HG02870 (cell line): Measurements from ENCODE around the gene INPPL1.
"Not testable (repeated sequence)": the region's sequence is repeated elsewhere in the genome, so short reads cannot be mapped to it uniquely, and the experiment has no call there.

Source experiments
- ATAC-seq: cut with Tn5 transposase; IDR thresholded peaks from one replicate; pipeline ENCODE4 v1.9.1; 2021; ENCODE audit warnings: mild to moderate bottlenecking, moderate library complexity; ENCODE audit not compliant: unreplicated experiment

Gene INPPL1

DNA sequence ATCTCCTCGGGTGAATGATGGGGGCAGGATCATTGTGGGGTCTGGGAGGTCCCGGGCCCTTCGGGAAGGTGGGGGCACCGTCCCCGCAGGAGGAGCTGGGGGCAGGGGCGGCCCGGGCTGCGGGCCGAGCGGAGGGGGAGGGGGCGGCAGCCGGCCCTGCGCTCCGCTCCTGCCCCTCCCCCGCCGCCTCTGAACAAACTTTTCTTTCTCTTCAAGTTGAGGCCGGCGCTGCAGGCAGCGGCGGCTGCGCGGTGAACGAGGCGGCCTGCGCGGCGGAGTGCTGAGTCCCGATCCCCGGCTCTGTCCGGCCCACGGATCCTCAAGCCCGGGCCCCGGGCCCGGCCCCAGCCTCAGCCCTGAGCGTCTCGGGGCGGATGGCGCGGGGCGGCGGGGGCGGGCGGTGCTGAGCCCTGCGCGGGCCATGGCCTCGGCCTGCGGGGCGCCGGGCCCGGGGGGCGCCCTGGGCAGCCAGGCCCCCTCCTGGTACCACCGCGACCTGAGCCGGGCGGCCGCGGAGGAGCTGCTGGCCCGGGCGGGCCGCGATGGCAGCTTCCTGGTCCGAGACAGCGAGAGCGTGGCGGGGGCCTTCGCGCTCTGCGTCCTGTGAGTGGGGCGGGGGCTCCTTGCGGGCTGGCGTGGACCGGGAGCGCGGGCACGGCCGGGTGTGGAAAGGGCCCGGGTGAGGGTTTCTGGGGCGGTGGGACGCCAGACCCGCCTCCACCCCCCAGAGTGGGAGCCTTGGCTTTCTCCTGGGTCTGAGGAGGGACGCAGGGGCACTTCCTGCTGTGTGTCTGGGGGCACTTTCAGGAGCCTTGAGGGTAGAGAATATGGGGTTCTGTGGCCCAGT is at the start of gene INPPL1:
TSS of gene INPPL1 (plus strand) at position 204 of the 847 bp plus-strand sequence. CDS start at position 422, 218 bp downstream.
- no peak for ATAC-seq

- ATAC-seq, result no peak
Observed at GRCh38 chr11:72177656-72178055, 46.9 kb upstream of the INPPL1 start.

GRCh38 chr11:72179049-72179803 is 45.3 kb upstream of the INPPL1 start:
- ATAC-seq, result no peak

DNA sequence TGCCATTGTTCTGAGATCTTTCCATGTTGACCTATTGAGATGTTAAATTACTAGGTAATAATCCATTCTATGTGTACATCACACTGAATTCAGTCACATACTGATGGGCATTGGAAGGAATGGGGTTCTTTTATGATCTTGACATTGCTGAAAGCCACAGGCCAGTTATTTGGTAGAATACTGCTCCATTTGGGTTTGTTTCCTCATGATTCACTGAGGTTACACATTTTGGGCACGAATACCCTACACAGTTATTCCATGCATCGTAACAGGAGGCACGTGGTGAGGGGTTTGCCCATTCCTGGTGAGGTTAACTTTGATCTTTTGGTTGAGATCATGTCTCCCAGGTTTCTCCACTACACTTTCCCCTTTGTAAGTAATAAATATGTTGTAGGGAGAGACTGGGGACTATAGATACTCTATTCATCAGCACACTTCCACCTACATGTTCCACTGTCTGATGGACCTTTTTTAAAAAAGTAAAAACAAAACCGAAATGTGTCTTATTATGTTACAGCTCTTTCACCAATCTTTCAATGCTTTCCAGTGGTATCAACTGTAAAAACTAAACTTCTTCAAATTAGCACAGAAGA is 44.7 kb upstream of the INPPL1 start:
- ATAC-seq, result no peak

DNA sequence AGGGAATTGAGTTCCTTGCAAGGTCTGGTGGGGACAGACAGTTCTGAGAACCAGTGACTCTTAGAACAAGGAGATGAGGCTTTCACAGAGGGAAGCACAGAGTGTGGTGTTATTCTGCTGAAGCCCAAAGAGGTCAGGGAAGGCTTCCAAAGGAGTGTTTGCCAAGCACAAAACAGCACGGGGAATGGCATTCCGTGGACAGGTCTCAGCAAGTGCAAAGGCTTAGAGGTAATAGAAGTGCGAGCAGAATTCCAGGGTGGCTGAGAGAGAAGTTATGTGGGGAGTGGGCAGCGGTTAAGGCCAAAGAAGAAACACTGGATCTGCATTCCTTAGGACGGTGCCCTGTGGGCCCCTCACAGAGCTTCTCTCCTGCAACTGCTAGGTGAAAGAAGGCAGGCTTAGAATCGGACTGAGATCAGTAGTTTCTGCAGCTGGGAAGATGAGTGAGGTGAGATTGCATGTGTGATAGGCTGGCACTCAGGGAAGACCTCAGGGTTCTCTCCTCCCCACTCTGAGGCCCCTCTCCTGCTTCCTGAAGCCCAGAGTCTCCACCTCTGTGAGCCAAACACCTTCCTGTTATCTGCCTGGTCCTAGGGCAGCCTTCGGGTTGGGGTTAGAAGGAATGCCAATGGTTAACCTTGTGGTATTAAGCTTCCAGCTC is 43.5 kb upstream of the INPPL1 start:
- ATAC-seq, result not testable (repeated sequence)

DNA sequence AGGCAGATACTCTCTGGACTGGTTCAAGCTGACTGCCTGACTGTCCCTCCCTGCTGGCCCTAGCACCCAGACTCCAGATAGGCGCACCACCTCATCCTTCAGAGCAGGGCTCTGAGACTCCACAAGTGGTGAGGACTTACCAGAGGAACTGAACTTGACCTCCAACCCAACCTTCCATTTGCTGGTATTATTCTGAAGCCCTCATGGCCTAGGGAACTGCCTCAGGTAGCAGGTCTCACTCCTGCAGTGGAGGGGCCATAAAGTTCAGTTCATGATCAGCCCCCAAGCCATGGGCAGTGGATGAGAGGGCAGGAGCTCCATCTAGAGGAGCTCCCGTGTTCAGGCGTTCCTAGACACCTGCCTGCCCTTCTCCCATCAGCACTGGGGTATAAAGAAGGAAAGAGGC is 43.0 kb upstream of the INPPL1 start:
- ATAC-seq, result not testable (repeated sequence)

DNA sequence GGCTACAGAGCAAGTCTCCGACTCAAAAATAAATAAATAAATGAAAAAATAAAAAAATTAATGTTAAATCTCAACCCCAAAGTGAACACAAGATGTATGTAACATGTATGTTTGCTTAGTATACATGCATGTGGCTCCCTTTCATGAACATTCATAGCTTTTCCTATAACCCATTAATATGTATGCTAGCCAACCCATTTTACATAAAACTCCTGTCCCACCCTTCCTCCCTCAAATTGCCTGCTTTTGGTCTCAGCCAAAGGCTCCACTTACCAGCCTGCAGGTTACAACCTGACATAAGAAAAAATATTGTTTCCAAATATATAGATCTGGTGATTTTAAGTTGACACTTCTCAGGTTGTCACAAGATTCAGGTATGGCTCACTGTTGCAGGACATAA is 36.3 kb upstream of the INPPL1 start:
- ATAC-seq, result no peak

- no peak for ATAC-seq
Observed at GRCh38 chr11:72189455-72190250, 34.9 kb upstream of the INPPL1 start.

- no peak for ATAC-seq
Observed at GRCh38 chr11:72190631-72191071, 33.9 kb upstream of the INPPL1 start.

DNA sequence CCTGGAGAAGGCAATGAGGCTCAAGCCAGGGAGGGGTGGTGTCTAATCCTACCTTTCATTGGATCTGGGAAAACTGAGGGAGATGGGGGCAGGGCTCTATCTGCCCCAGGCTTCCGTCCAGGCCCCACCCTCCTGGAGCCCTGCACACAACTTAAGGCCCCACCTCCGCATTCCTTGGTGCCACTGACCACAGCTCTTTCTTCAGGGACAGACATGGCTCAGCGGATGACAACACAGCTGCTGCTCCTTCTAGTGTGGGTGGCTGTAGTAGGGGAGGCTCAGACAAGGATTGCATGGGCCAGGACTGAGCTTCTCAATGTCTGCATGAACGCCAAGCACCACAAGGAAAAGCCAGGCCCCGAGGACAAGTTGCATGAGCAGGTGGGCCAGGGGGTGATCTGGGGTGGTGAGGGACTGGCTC is 32.6 kb upstream of the INPPL1 start, which contains the start of gene FOLR1:
TSS of gene FOLR1 (plus strand) at position 180 of the 421 bp plus-strand sequence. CDS start at position 214, 34 bp downstream.
- ATAC-seq, result no peak

DNA sequence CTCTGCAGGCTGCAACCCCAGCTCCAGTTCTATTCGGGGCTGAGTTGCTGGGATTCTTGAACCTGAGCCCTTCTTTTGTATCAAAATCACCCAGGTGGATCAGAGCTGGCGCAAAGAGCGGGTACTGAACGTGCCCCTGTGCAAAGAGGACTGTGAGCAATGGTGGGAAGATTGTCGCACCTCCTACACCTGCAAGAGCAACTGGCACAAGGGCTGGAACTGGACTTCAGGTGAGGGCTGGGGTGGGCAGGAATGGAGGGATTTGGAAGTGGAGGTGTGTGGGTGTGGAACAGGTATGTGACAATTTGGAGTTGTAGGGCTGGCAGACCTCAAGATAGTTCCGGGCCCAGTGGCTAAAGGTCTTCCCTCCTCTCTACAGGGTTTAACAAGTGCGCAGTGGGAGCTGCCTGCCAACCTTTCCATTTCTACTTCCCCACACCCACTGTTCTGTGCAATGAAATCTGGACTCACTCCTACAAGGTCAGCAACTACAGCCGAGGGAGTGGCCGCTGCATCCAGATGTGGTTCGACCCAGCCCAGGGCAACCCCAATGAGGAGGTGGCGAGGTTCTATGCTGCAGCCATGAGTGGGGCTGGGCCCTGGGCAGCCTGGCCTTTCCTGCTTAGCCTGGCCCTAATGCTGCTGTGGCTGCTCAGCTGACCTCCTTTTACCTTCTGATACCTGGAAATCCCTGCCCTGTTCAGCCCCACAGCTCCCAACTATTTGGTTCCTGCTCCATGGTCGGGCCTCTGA is 28.9 kb upstream of the INPPL1 start:
- ATAC-seq, result no peak

- not testable (repeated sequence) for ATAC-seq
Observed at GRCh38 chr11:72201445-72201844, 23.1 kb upstream of the INPPL1 start.

DNA sequence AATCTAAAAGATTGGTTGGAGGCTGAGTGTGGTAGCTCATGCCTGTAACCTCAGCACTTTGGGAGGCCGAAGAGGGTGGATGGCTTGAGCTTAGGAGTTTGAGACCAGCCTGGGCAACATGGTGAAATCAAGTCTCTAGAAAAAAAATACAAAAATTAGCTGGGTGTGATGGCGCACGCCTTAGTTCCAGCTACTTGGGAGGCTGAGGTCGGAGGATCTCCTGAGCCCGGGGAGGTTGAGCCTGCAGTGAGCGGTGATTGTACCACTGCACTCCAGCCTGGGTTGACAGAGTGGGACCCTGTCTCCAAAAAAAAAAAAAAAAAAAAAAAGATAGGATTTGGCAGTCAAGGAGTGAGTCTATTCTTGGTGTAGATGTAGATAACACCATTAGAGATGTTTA is 22.0 kb upstream of the INPPL1 start:
- ATAC-seq, result no peak

- ATAC-seq, result no peak
Observed at GRCh38 chr11:72203163-72203562, 21.4 kb upstream of the INPPL1 start.

DNA sequence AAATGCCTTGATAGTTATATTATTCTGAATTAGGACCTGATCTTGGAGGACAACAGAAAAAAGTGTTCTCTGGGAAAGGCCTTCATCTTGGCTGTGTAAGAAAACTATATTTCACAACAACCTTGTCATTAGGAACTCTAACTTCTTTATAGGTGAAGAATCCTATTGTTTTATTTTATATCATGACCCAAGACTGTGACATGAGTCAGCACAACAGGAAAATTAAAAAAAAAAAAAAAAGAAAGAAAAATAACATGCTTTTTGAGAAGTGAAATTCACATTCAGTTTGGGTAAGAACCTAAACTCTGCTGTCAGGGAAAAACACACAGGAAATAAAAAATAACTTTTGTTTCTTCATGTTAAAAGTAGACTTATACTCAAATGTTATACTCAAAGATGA is 19.7 kb upstream of the INPPL1 start:
- no peak for ATAC-seq

DNA sequence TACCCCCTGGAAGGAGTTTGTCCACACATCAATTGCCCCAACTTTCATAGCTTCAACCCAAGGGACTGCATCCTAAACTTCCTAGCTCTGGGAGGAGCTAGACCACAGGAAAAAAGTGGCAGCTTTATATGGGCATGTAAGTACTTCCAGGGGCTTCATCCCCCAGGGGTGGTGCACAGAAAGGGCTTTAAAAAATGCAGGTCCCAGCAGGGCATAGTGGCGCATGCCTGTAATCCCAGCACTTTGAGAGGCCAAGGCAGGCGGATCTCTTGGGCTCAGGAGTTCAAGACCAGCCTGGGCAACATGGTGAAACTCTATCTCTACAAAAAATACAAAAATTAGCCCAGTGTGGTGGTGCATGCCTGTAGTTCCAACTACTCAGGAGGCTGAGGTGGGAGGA is 17.8 kb upstream of the INPPL1 start:
- ATAC-seq, result not testable (repeated sequence)

DNA sequence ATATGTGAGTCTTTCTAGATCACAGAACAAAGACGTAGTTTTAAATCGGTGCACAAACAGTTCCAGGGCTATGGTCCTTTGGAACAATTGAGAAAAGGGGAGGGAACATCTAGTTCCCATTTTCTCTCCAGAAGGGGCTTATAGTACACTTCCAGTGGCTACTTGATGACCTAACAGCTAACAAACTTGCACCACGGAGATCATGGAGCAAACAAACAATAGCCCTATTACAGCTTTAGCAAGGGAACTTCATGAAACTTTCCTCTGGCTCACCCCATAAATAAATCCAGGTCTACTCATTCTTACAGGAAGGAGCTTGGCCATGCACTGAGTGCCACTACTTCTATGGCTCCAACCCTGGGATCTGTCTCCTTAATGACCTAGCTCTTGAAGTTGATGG is 16.3 kb upstream of the INPPL1 start:
- ATAC-seq, result no peak

DNA sequence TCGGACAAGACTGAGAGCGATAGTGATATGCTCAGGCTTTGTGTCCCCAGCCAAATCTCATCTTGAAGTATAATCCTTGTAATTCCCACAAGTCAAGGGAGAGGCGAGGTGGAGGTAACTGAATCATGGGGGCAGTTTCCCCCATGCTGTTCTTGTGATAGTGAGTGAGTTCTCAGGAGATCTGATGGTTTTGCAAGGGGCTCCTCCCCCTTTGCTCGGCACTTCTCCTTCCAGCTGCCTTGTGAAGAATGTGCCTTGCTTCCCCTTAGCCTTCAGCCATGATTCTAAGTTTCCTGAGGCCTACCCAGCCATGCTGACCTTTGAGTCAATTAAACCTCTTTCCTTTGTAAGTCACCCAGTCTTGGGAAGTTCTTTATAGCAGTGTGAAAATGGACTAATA is 15.5 kb upstream of the INPPL1 start:
- no peak for ATAC-seq

DNA sequence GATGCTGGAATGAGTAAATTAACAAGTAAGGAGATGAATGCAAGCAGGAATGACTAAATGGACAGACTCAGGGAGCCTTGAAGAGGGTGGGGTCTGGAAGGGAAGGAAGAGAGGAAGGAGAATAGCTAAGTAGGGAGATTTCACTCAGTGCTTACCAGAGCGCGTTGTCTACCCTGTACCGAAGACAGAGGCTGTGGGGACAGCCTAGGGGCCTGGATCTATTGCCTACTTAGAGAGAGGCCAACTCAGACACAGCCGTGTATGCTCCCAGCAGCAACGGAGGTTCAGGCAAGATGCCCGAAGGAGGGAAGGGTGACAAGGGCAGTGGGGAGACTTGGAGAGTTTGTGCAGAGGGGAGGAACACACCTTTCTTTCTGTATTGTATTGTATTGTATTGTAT is 7.9 kb upstream of the INPPL1 start, which contains the start of gene FOLR2:
TSS of gene FOLR2 (plus strand) at position 157 of the 400 bp plus-strand sequence. CDS start 1,791 bp downstream, outside the sequence.
- ATAC-seq, result no peak
